Measurements from ENCODE around the gene SIK2.

DNA sequence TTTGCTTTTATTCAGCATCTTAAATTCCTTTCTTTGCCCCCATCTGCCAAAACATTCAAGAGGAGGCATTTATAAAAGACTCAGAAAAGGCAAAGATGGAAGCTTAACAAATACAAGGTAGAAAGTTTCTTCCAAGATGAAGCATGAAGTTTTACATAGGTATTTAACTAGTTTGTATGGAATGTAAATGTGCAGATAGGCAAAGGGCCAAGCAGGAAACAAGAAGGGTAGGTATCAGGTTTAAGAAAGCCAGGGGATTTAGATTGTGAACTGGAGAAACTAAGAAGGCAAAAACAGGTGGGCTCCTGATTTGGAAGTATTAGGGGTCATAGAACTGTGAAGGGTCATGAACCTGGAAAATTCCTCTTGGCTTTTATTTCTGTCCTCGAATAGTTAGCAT is 101.3 kb downstream of the SIK2 start:
- TF ChIP-seq, protein P1, sequence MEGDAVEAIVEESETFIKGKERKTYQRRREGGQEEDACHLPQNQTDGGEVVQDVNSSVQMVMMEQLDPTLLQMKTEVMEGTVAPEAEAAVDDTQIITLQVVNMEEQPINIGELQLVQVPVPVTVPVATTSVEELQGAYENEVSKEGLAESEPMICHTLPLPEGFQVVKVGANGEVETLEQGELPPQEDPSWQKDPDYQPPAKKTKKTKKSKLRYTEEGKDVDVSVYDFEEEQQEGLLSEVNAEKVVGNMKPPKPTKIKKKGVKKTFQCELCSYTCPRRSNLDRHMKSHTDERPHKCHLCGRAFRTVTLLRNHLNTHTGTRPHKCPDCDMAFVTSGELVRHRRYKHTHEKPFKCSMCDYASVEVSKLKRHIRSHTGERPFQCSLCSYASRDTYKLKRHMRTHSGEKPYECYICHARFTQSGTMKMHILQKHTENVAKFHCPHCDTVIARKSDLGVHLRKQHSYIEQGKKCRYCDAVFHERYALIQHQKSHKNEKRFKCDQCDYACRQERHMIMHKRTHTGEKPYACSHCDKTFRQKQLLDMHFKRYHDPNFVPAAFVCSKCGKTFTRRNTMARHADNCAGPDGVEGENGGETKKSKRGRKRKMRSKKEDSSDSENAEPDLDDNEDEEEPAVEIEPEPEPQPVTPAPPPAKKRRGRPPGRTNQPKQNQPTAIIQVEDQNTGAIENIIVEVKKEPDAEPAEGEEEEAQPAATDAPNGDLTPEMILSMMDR (IDR thresholded peaks at IDR 0.05), result no peak
- TF ChIP-seq POLR2A (IDR thresholded peaks at IDR 0.05), result no peak

Measured in esophagus squamous epithelium (tissue), 4 donors.